GM19193 (cell line): ENCODE data around the gene YPEL3.

Experiments
- POLR2A ChIP-seq: IDR thresholded peaks from 4 replicates; pipeline ENCODE4 v1.6.1; 2011; ENCODE audit not compliant: insufficient read depth, insufficient read length; ENCODE audit errors: extremely low read depth

The YPEL3 gene

DNA sequence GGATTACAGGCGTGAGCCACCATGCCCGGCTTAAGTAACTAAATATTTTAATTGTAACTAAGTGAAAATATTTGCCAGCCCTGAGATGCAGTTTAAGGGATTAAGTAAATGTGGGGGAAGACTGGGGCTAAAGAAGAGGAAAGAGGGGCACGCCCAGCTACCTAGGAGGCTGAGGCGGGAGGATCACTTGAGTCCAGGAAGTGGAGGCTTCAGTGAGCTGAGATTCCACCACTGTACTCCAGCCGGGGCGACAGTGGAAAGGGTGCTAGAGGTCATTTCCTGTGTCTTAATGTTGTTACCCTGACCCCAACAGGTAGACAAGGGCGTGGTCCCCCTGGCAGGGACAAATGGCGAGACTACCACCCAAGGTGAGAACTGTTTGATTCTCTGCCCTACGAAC lies 27.7 kb downstream of the YPEL3 start:
- TF ChIP-seq POLR2A, result no peak

DNA sequence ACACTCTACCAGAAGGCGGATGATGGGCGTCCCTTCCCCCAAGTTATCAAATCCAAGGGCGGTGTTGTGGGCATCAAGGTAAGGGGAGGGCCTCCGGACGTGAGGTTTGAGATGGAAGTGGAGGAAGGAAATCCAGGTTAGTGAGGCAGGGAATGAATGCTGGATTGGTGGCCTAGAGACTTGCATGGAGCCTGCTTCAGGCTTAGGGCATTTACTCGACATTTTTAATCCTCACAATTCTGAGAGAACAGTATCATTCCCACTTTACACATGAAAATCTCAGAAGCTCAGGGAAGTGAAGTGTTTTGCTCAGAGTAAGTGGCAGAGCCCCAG lies 28.5 kb downstream of the YPEL3 start:
- no peak for TF ChIP-seq POLR2A

DNA sequence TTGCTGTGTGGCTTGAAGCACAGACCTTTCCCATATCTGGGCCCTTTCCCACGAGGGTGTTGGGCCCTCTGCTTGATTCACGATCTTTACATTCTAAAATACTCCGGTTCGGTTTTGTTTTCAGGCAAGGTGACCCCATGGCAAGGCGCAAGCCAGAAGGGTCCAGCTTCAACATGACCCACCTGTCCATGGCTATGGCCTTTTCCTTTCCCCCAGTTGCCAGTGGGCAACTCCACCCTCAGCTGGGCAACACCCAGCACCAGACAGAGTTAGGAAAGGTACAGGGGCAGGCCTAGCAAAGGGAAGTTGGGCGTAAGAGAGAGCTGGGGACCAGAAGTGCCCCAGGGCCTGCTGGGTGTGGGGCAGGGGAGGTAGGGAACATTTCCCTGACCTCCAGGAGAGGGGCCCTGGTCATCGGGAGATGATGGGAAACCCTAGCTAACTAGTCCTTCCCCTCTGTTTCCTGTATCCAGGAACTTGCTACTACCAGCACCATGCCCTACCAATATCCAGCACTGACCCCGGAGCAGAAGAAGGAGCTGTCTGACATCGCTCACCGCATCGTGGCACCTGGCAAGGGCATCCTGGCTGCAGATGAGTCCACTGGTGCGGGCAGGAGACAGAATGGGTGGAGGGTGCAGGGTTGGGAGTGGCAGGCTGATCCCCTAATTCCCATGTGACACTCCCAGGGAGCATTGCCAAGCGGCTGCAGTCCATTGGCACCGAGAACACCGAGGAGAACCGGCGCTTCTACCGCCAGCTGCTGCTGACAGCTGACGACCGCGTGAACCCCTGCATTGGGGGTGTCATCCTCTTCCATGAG lies 29.0 kb downstream of the YPEL3 start:
- no peak for TF ChIP-seq POLR2A

DNA sequence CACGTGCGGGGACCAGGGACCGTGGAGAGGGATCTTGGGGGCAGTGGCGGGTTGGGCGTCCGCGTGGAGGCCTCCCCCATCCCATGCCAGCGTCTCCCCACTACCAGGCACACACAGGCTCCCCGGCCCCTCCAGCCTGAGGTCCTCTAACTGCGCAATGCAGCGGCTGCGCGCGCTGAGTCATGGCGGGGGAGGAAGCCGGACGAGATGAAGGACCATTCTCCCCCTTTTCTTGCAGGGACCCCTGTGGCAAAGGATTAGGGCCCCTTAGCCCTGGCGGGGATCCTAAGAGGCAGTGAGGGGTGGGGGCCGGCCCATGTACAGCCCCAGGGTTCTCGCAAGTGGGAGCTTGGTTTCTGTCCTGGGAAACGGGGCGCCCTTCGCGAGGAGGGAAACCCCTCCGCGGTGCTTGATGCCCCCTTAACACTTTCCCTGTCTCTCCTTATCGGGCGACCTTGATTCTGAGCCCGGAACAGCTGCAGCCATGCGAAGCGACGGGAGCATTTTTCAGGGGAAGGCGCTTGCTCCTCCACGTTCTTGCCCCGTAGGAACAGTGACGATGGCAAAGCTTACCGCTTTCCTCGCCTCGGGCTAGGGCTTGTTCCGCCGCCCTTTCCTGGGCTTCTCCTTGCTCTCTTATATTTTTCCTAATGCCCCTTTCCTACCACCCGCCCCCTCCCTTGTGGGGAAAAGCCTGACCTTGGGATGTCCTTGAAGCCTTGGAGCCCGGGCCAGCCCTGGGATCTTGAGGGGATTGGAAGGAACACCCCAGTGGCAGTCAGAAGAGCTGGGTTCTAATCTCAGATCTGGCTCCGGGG lies 29.9 kb downstream of the YPEL3 start:
- TF ChIP-seq POLR2A, result no peak

DNA sequence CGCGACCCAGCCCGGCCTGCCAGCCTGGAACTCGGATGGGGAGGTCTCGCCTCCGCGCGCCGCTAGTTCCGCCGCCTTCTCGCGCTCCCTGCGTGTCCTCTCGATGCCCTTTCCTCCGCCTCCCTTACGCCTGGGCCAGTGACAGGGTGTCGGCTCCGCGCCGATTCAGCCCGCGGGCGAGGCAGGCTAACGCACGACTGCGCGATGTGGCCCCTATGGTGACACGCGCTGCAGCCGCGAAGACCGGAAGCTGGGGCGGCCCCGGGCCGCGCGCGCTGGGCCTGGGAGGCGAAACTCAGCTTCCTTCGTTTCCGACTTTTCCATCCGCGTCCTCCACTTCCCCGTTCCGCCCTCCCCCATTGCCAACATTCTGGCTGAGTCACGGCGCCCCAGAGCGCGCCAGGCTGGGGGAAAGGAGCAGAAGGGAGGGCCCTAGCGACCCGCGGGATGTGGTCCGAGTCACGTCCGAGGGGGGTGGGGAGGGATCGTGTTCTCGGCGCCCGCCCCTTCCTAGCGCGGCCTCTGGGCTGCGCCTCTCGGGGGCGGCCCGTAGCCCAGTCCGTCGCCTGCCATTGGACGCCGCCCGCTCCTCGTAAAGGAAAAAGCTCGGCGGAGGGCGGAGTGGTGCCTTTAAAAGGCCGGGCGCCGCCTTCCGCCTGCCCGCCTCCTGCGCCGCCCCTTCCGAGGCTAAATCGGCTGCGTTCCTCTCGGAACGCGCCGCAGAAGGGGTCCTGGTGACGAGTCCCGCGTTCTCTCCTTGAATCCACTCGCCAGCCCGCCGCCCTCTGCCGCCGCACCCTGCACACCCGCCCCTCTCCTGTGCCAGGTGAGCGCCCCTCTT lies 30.7 kb downstream of the YPEL3 start, which contains the start of gene ALDOA:
Gene ALDOA (plus strand): TSS at position 659 of the 841 bp plus-strand sequence. CDS start 1,138 bp downstream, outside the sequence.
- peak; percentile 88 for TF ChIP-seq POLR2A

DNA sequence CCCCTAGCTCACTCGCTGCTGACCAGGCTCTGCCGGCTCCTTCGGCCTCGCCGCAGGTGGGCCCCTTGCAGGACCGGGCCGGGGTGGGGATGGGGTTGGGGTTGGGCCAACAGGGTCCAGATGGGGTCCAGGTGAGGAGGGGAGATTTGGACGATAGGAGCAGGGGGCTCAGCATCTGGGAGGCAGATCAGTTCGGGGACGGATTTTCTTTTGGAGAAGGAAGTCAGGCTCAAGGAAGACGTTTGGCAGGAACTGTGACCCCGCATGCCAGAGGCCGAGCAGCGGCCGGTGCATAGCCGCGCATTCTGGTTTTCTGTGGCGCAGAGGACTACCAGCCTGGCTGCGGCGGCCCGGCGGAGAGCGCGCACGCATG lies 31.3 kb downstream of the YPEL3 start:
- peak; percentile 84 for TF ChIP-seq POLR2A

DNA sequence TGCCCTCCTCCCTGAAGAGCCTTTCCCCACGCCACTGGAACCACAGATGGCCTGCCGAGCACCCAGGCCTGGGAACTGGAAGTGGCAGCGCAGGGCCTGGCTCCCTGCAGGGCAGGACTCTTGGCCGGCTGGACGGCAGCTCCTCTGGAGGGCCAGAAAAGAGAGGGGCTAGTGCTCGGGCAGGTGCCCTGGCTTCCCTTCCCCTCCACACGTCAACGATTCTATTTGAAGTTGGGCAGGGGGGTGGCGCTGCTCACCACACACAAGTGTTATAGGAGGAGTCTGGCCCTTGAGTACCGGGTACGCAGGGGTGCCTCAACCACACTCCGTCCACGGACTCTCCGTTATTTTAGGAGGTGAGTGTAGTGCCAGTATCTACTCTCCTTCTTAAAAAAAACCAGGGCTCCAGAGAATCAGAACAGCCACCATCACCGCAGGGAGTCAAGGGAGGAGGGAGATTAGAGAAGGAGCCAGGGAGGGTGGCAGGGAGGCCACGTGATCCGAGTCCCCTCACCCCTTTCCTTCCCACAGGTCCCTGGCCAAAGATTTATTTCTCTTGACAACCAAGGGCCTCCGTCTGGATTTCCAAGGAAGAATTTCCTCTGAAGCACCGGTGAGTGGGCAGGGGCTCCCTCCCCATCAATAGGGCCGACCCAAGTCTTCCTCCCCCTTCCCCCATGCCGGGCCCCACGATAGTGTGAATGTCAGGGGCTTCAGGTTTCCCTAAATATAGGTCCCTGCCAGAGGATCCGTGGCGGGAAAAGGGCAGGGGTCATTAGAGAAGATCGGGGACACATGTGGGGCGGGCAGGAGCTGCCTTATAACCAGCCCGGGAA lies 31.9 kb downstream of the YPEL3 start:
- peak; percentile 61 for TF ChIP-seq POLR2A

DNA sequence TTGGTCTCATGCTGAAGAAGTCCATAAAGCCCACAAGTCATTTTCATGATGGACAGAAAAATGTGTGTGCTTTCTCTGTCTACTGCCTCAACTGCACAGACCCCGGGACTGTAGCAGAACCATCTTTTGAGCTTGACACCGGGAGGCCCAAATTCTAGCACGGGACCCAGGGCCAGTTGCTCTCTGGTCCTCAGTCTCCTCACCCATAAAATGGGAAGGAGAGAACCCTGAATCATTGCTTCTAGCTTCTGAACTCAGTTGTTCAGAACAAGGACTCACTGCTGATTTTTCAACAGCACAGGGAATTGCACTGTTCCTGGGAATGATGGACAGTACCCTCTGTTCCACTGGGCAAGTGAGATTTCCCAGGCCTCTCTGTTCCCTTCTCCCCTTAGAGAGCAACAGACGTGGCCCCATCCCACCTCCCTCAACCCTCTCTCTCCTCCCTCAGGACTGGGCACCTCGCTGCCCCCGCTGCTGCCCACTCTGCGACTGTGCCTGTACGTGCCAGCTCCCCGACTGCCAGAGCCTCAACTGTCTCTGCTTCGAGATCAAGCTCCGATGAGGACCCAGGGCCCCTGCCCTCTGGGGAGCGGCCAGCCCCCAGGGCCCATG lies 32.6 kb downstream of the YPEL3 start:
- no peak for TF ChIP-seq POLR2A

DNA sequence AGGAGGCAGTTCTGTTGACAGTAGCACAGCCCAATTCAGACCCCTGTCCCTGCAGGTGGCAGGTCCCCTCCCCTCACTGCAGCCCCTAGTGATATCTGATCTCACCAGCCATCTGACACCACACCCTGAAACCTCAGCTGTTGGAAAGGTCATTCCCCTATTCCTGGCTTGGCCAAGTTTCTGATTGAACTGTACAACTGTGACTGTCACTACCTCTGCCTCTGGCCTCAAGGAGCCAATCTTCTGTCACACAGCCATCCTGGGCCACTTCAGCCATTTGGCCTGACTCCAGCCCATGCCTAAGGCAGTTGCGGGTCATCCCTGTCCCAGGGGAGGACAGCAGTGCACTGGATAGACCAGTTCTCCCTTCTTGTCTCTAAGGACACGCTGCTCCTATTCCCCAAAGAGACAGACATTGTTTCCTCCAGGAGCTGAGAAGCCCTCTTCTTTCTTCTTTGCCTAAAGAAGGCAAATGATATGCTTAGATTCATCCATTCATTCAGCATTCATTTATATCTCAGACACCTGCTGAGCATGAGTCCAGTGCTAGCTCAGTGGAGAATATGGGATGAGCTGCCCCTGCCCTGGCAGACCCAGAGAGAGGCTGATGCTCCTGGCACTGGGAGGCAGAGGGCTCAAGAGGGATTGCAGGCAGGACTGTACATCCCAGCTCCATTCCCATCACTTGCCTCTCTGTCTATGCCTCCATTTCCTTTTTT lies 35.0 kb downstream of the YPEL3 start:
- TF ChIP-seq POLR2A, result no peak

DNA sequence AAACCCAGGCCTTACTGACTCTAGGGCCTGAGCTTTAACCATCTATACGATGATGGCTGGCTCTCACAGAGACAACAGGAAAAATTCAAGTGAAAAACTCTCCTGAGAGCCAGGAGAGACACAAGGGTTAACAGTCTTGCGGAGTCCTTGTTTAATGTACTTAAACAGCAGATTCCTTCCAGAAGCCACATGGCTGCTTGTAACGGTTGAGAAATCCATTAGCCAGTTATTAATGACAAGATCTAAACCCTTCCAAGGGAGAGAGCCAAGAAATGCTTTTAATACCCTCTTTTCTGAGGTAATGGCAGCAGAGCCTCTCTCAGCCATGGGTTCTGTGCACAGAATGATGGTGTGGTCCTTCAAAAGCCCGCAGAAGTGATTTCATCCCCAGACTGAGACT lies 35.7 kb downstream of the YPEL3 start:
- TF ChIP-seq POLR2A, result no peak

DNA sequence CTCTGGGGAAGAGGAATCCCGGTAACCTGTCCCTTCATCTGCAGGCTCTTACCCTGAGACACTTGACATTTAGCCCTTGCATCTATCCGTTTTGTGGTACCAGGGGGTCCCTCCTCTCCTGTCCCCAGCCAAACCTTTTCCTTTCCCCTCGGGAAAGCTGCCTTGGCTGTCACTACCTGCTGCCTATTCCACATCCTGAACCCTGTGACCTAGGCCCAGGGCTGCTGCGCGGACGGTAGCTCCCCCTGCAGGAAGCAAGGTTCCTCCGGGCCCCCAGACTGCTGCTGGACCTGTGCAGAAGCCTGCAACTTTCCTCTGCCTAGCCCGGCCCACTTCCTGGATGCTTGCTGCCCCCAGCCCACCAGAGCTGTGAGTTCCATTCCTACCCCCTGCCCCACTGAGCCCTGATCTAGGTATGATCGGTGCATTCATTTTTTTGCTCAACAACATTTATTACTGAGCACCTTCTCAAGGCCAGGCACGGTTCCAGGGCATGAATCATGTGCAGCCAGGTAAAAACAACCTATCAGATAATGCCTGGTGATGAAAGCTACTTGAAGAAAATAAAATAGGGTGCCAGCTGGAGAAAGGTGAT lies 41.0 kb downstream of the YPEL3 start:
- no peak for TF ChIP-seq POLR2A

DNA sequence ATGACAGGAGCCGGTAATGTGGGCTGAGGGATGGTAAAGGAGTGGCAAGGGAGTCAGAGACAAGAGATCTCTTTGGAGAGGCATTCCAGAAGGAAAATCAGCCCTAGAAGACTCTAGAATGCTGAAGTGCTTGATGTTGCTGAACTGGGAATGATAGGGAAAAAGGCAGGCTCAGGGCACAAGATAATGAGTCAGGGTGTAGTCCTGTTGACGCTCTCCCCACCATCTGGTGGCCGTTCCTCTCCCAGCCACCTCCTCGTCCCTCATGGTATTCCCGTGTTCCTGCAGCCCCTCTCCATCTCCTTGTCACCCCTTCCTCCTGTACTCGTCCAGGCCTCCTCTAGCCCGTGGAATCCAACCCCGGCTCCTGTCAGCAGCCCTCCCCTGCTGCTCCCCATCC lies 41.6 kb downstream of the YPEL3 start:
- no peak for TF ChIP-seq POLR2A
